ENCODE measurements around the gene MEN1. TPM values are rescaled to one million over a fixed set of nuclear protein-coding genes. Genes with fewer than 3 reads are reported as not detected.
"Not testable (repeated sequence)": the region's sequence is repeated elsewhere in the genome, so short reads cannot be mapped to it uniquely, and the experiment has no call there.

Gene MEN1
- total RNA-seq, 1 experiment from 2014 or later, result 40.0 TPM

DNA sequence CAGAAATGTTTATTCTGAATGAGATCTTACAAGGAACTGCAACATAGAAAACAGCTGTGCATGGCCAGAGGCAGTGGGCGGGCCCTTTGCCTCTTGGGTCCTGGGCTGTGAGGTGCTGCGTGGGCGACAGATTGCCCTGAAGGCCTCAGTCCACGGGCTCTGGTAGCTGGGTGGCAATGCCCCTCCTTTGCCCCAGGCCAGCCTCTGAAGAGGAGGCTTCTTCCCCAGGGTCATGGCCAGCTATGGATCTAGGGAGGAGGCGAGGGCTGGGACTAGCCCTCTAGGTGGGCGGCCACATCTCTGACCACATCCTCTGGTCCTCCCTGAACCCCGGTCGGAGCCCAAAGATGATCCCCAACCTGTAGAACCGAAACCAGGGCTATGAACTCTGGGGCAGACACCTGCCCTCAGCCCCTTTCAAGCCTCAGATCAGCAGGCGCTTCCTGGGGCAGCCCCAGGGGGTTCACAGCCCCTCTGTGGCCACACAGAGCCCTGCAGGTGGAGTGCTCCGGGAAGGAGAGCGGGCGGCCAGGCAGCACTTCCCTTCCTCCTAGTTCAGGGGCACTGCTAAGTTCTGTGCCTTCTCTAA lies 40.7 kb upstream of the MEN1 start:
- no peak overlapping the region for H3K4me3 ChIP-seq (ENCODE audit: insufficient read depth, low read depth, low read length)
- peak; percentile 90 for DNase-seq
- no peaks in the 10 kb centered on the region; the same call in 1 of the 2 replicates for H3K36me3 ChIP-seq (replicated peaks; ENCODE audit: control insufficient read depth, insufficient read depth, low read length)
- H3K27me3 ChIP-seq (ENCODE audit: control insufficient read depth, insufficient read depth, low read length), result no peaks in the 10 kb centered on the region

DNA sequence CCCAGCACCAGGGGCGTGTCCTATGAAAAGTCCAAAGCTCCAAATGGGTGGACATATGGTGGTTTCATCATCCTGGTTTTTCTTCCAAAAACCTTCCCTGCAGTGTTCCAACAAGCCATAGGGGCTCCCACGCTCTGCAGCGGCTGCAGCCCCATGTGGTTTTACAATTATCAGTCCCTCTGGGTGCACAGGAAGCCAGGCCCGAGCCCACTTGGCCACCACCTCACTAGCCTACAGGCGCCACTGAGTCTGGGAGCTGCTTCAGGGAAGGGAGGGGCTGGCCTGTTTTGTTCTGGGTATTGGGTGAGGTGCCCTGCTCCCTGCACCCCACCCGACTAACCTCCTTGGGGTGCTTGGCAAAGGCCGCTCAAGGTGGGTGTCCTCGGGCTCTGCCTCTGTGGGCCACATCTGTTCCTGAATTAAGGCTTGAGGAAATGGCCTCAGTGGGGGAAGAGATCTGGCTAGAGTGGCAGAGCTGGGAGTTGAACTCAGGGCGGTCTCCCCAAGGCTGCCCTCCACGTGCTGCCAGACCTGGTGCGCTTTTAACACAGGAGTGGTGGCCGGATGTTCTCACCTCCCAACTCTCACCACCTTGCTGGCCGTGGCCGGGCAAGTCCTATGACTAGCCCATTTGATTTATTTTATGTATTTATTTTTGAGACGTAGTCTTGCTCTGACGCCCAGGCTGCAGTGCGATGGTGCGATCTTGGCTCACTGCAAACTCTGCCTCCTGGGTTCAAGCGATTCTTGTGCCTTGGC lies 39.4 kb upstream of the MEN1 start:
- no peaks in the 10 kb centered on the region for H3K27me3 ChIP-seq (ENCODE audit: control insufficient read depth, insufficient read depth, low read length)
- no peak for DNase-seq
- H3K4me3 ChIP-seq (ENCODE audit: insufficient read depth, low read depth, low read length), result no peak overlapping the region
- no peaks in the 10 kb centered on the region; the same call in 1 of the 2 replicates for H3K36me3 ChIP-seq (replicated peaks; ENCODE audit: control insufficient read depth, insufficient read depth, low read length)

DNA sequence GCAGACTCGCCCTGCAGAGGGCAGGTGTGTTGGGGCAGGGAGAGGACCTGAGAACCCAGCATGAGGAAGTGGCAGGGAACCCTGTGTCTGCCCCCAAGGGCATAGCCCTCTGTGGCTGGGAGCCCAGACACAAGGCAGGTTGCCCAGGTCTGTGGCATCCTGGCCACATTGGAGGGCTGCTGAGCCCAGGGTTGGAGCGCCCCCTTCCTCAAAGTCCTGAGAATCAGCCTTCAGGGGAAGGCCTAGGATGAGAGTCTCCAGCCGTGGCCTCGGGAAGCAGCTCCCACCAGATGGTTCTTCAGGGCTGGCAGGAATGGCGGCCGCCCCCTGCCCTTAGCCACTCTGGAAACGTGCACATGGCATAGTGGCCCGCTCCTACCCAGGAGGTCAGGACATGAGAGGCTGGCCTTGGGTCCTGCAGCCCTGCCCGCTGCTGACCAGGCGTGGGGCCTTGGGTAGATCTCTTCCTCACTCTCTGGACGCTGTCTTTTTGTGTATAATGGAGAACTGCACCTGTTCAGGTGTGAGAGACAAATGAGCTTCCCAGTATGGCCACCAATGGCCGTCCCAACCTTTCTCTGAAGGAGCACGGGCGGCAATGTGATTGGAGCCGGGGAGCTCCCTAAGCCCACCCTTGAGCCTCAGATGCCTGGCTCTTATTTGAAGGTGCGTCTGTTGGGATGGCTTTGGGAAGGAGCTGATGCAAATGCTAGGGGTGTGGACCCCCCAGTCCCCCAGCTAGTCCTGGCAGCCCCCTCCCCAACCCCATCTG lies 38.7 kb upstream of the MEN1 start:
- peak; percentile 90 for DNase-seq
- Histone ChIP-seq H3K4me3 (ENCODE audit: insufficient read depth, low read depth, low read length) (no peak overlapping the region), H3K36me3 (replicated peaks; ENCODE audit: control insufficient read depth, insufficient read depth, low read length) (no peaks in the 10 kb centered on the region; the same call in 1 of the 2 replicates), H3K27me3 (ENCODE audit: control insufficient read depth, insufficient read depth, low read length) (peaks cover 2% of the 10 kb centered on the region; the same call in 1 of the 2 replicates)

DNA sequence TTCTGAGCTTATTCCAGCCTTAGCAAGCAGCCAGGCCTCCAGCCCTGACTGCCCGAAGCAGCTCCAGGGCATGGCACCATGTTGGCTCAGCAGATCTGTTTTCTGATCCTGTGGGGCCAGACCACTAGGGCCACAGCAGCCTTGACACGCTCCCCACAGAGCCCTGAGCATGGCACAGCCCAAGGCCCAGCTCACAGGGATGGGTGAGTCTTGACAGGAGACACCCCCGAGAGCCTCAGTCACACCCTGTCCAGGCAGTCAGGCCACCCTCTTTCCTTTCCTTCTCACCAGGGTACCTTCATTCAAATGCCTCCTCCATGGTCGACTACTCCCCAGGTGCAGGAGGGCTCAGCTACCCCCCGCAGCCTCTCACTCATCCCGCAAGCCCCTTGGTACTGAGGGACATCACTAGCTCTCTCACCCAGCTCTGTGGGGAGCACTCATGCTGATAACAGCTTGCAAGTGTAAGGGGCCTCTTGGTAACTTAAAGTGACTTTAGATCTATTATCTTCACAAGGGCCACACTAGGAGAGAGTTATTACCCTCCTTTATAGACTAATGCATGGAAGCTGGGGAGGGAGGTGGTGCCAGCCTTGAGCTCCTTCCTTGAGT lies 38.0 kb upstream of the MEN1 start:
- DNase-seq, result no peak
- H3K4me3 ChIP-seq (ENCODE audit: insufficient read depth, low read depth, low read length), result no peak overlapping the region
- peaks cover 6% of the 10 kb centered on the region; the same call in 1 of the 2 replicates for H3K27me3 ChIP-seq (ENCODE audit: control insufficient read depth, insufficient read depth, low read length)
- H3K36me3 ChIP-seq (replicated peaks; ENCODE audit: control insufficient read depth, insufficient read depth, low read length), result no peaks in the 10 kb centered on the region

DNA sequence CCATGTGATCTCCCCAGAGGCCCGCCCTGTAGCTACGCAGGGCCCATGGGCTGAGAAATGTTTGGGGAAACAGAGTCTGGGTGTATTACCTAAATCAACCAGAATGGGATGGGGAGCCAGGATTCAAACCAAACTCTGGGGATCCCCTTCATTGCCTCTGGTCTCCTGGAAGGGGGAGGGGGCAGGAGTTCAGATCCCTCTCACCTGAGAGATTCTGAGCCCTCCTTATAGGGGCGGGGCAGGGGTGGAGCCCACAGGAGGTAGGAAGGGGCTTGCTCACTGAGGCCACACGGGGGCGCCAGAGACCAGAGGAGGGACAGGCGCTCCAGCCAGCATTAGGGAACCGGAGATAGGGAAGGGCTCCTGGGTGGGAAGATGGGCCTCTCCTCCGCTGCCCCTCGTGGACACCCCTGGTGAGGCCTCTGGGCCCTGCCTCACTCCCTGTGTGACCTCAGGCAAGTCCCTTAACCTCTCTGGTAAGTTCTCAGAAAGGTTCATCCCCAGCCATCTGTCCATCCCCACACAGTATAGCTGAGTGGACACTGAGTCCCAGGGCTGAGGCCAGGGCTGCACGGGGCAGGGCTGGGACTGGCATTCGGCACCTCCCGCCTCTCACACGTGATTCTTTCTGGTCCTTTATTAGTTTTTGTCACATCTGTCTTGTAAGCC lies 36.8 kb upstream of the MEN1 start:
- H3K36me3 ChIP-seq (replicated peaks; ENCODE audit: control insufficient read depth, insufficient read depth, low read length), result no peaks in the 10 kb centered on the region
- DNase-seq, result peak; percentile 98
- H3K27me3 ChIP-seq (ENCODE audit: control insufficient read depth, insufficient read depth, low read length), result peaks cover 6% of the 10 kb centered on the region; the same call in 1 of the 2 replicates

GRCh38 chr11:64845776-64846129 lies 35.4 kb upstream of the MEN1 start:
- DNase-seq; H3K4me3 ChIP-seq (ENCODE audit: insufficient read depth, low read depth, low read length); H3K27me3 ChIP-seq (ENCODE audit: control insufficient read depth, insufficient read depth, low read length); H3K36me3 ChIP-seq (replicated peaks; ENCODE audit: control insufficient read depth, insufficient read depth, low read length): not testable (repeated sequence)

More for the DNA sequence above, 36.8 kb upstream of the MEN1 start:
- H3K4me3 ChIP-seq (ENCODE audit: insufficient read depth, low read depth, low read length), result no peak overlapping the region

GRCh38 chr11:64845129-64845775 lies 34.9 kb upstream of the MEN1 start:
- no peak for DNase-seq
- H3K4me3 ChIP-seq (ENCODE audit: insufficient read depth, low read depth, low read length), result peak overlapping the region; percentile 71
- H3K36me3 ChIP-seq (replicated peaks; ENCODE audit: control insufficient read depth, insufficient read depth, low read length), result no peaks in the 10 kb centered on the region
- H3K27me3 ChIP-seq (ENCODE audit: control insufficient read depth, insufficient read depth, low read length), result peaks cover 6% of the 10 kb centered on the region; the same call in 1 of the 2 replicates

- peaks cover 6% of the 10 kb centered on the region; the same call in 1 of the 2 replicates for H3K27me3 ChIP-seq (ENCODE audit: control insufficient read depth, insufficient read depth, low read length)
- peaks cover 1% of the 10 kb centered on the region; the same call in 1 of the 2 replicates for H3K36me3 ChIP-seq (replicated peaks; ENCODE audit: control insufficient read depth, insufficient read depth, low read length)
- peak; percentile 100 for DNase-seq
- H3K4me3 ChIP-seq (ENCODE audit: insufficient read depth, low read depth, low read length), result peak within 1 kb of the TSS; percentile 71
Observed at GRCh38 chr11:64844330-64845128, 34.2 kb upstream of the MEN1 start, which contains the start of gene CDC42BPG. Gene CDC42BPG (minus strand): TSS chr11:64844653. CDS start chr11:64844569, 84 bp downstream.

DNA sequence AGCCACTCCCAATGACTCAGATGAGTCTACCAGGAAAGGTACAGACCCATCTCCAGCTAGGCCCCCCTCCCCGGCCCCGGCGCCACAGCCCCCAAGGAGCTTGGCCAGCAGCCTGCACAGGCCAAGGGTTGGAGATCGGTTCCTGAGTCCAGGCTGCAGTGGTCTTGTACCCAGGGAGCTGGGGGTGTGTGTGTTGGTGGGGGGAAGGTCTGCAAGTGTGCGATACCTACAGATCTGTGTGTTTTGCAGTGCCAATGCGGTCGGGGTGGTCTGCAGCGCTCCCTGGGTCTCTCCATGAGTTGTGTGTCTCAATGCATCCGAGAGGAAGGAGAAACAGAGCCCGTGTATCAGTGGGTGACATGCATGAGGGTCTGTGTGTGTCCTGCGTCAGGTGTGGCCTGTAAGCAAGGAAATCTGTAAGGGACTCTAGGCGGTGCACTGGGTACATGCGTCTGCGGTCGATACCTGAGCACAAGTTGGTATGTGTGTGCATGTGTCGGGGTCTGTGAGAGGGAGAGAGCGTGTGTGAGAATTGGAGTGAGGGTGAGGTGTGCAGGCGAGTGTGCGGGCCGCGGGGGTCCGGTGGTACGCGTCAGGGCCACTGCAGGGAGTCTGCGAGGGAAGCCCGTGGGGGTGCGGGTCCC lies 33.5 kb upstream of the MEN1 start:
- H3K36me3 ChIP-seq (replicated peaks; ENCODE audit: control insufficient read depth, insufficient read depth, low read length), result peaks cover 2% of the 10 kb centered on the region; the same call in 1 of the 2 replicates
- no peak for DNase-seq
- H3K4me3 ChIP-seq (ENCODE audit: insufficient read depth, low read depth, low read length), result peak overlapping the region; percentile 51
- H3K27me3 ChIP-seq (ENCODE audit: control insufficient read depth, insufficient read depth, low read length), result peaks cover 6% of the 10 kb centered on the region; the same call in 1 of the 2 replicates

DNA sequence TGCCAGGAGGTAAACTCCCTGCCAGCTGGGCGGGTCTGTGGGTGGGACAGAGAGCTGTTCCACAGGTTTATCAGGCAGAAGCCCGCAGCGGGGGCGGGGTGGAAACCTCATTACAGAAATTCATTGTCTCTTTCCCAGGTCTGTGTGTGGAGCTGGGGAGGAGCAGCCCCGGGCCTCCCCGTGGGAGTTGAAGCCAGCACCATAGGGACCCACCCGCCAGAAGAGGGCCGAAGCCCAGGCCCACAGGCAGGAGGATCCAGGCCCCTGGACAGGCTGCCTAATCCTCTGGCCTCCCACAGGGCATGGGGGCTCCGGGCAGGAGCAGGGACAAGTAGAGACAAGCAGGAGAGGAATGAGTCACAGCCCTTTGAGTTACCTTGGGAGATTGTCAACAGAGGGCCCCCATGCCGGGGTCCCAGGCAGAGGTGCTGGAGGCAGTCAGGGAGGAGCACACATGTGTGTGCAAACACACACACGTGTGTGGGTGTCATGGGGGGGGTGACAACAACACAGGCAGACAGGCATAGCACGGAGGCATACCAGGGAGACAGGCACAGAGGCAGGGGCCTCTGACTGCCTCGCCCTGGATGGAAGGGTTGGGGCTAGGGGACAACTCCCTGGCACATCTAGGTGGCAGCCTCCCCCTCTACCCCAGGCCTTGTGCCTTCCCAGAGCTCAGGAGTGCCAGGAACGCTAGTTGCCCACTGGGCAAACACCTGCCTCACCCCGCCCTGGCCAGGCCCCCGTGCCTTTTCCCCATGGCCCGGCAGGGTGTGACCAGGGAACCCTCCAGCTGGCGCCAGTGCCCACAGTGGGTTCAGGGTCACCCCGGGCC lies 32.7 kb upstream of the MEN1 start:
- Histone ChIP-seq H3K36me3 (replicated peaks; ENCODE audit: control insufficient read depth, insufficient read depth, low read length) (peaks cover 2% of the 10 kb centered on the region), H3K27me3 (ENCODE audit: control insufficient read depth, insufficient read depth, low read length) (peaks cover 6% of the 10 kb centered on the region; the same call in 1 of the 2 replicates), H3K4me3 (ENCODE audit: insufficient read depth, low read depth, low read length) (no peak overlapping the region)
- DNase-seq, result peak; percentile 86

DNA sequence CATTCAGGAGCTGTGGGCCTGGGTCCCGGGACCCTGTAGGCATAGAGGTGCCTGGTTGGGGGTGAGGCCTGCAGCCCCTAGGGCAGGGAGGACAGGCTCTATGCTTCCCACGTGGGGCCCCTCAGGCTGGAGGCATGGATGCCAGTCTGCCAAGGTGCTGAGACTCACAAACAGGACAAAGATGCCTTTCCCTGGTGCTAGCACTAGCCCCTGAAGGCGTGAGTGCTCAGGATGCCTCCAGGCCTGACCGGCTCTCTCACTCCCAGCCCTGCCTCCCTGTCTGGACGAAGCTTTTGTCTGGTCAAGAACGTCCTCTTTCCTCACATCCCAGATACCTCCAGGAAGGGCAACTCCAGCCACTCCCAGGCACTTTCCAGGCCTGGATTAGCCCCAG lies 32.0 kb upstream of the MEN1 start:
- no peak for DNase-seq
- Histone ChIP-seq H3K36me3 (replicated peaks; ENCODE audit: control insufficient read depth, insufficient read depth, low read length) (peaks cover 2% of the 10 kb centered on the region), H3K4me3 (ENCODE audit: insufficient read depth, low read depth, low read length) (no peak overlapping the region), H3K27me3 (ENCODE audit: control insufficient read depth, insufficient read depth, low read length) (peaks cover 6% of the 10 kb centered on the region; the same call in 1 of the 2 replicates)
